ENCODE data around the gene APCDD1L.

DNA sequence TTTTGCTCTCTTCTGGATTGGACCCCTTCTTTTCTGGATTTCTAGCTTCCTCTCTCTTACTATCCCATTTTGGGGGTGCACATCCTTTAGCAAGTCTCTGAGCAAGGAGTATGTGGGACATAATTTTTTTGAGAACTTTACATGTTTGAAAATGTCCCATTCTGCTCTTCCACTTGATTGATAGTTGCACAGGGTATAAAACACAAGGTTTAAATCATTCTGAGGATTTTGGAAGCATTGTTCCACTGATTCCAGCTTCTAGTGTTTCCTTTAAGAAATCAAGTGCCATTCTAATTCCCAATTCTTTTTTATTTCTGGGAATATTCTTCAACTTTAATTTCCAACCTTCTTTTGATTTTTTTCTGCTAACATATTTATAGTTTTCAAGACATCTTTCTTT, 60.7 kb downstream of the APCDD1L start:
- TF ChIP-seq GATA2 (IDR thresholded peaks at IDR 0.05; ENCODE audit: low read depth, low read length): no peak
- no peak for TF ChIP-seq GATA3 (IDR thresholded peaks at IDR 0.05; ENCODE audit: low read depth, low read length)
